A673 (cell line): Measurements from ENCODE around the gene SHMT1.

Experiments used
- CTCF ChIP-seq: fragments of 300-800, 200-600 bp; sonication (generic); conservative IDR thresholded peaks from 2 replicates; pipeline ENCODE4 v1.5.1; 2017; ENCODE audit warnings: low read depth, mild to moderate bottlenecking, antibody characterized with exemption, low read length, moderate library complexity, mixed read lengths
- EZH2 ChIP-seq: fragments of 200-600 bp; sonication (generic); IDR thresholded peaks from 2 replicates; pipeline ENCODE4 v1.6.1; 2017; ENCODE audit warnings: borderline replicate concordance, low read depth, mild to moderate bottlenecking, mixed read lengths, antibody characterized with exemption, low read length; ENCODE audit not compliant: poor library complexity, severe bottlenecking

DNA sequence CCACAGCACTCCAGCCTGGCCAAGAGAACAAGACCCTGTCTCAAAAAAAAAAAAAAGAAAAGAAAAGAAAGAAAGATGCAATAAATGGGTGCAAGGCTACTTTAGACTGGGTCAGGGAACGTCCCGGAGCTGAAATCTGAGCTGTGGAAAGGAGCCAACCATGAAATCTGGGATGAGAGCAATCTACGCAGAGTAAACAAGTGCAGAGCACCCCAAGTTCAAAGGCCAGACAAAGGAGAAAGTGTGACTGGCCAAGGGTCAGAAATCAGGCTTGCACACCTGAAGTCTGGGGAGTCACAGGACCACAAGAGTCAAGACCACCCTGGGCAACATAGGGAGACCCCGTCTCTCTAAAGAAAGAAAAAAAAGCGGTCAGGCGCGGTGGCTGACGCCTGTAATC is 2.8 kb downstream of the SHMT1 start:
- TF ChIP-seq CTCF (no peak), EZH2 (no peak)
